K562 (cell line): ENCODE data around the gene ATP5MG.

Source experiments
- ATF3 ChIP-seq, 2 experiments: fragments of 450-650 bp in 1 of 2; sonication (generic) in 1 of 2; formaldehyde crosslinking in 1 of 2; IDR thresholded peaks in 1 of 2; conservative IDR thresholded peaks in 1 of 2; 2 replicates each; pipeline versions ENCODE4 v1.6.1 to v1.8.1; 2016 to 2023; ENCODE audit warnings: mild to moderate bottlenecking in 2 of 2, moderate library complexity in 2 of 2, inconsistent platforms in 1 of 2, missing genetic modification reagents in 1 of 2
- FOS ChIP-seq: IDR thresholded peaks from 3 replicates; pipeline ENCODE4 v1.6.1; 2011; ENCODE audit not compliant: insufficient read length; ENCODE audit errors: extremely low read depth
- FOXA1 ChIP-seq: fragments of 450-650 bp; IDR thresholded peaks from 2 replicates; pipeline ENCODE4 v1.6.1; 2016; ENCODE audit warnings: mild to moderate bottlenecking, borderline replicate concordance
- LARP7 ChIP-seq: fragments of 450-650 bp; IDR thresholded peaks from 2 replicates; pipeline ENCODE4 v1.6.1; 2016
- NR3C1 ChIP-seq: sonication (generic); formaldehyde crosslinking; IDR thresholded peaks from 2 replicates; pipeline ENCODE4 v1.8.1; 2022; ENCODE audit warnings: missing genetic modification reagents
- ZNF75A ChIP-seq: fragments of 450-650 bp; formaldehyde crosslinking; IDR thresholded peaks from 2 replicates; pipeline ENCODE4 v1.4.0; 2020; ENCODE audit warnings: mild to moderate bottlenecking

GRCh38 chr11:118434553-118435289 is 33.3 kb downstream of the ATP5MG start:
- TF ChIP-seq LARP7 (no peak), ATF3 (IDR thresholded peaks at IDR 0.05) (no peak), ATF3 (CRISPR knock-in tag; conservative IDR thresholded peaks at IDR 0.05) (no peak), FOS (no peak), ZNF75A (CRISPR knock-in tag) (no peak), FOXA1 (no peak), NR3C1 (CRISPR knock-in tag) (no peak)
